Transverse colon (tissue), 4 donors: ENCODE results near the gene ARSD. TPM values are rescaled to one million over a fixed set of nuclear protein-coding genes. Genes with fewer than 3 reads are reported as not detected.

Experiments used
- DNase-seq: peaks from one replicate; pipeline ENCODE4 v3.0.0-alpha.2; 2019
- H3K27ac ChIP-seq, 4 donors: fragments of 200-600 bp; sonication (generic); 2 replicates each; pipeline ENCODE4 v1.5.1; 2016 to 2018; ENCODE audit warnings: inconsistent platforms in 4 of 4
- H3K27me3 ChIP-seq: fragments of 200-600 bp; sonication (generic); 2 replicates; pipeline ENCODE4 v1.5.1; 2017; ENCODE audit warnings: inconsistent platforms
- H3K36me3 ChIP-seq, 4 donors: fragments of 200-600 bp; sonication (generic); 2 replicates each; pipeline ENCODE4 v1.5.1; 2017 to 2019; ENCODE audit warnings: inconsistent platforms in 4 of 4
- H3K4me1 ChIP-seq, 4 donors: fragments of 200-600 bp; sonication (generic); 2 replicates each; pipeline ENCODE4 v1.5.1; 2017 to 2020; ENCODE audit warnings: inconsistent platforms in 4 of 4
- H3K4me3 ChIP-seq, 4 donors: fragments of 200-600 bp; sonication (generic); 1 replicate in 1 of 4; 2 replicates in 3 of 4; pipeline versions ENCODE4 v1.5.1 to v1.6.1; 2017 to 2019; ENCODE audit warnings: inconsistent platforms in 4 of 4
- H3K9me3 ChIP-seq, 2 donors: fragments of 200-600 bp; sonication (generic); 2 replicates each; pipeline ENCODE4 v1.5.1; 2017 to 2019; ENCODE audit warnings: inconsistent platforms in 2 of 2
- EP300 ChIP-seq: sonication (generic); formaldehyde crosslinking; IDR thresholded peaks from one replicate; pipeline ENCODE4 v1.6.1; 2017; ENCODE audit warnings: antibody characterized with exemption, low read depth
- POLR2A ChIP-seq: fragments of 450-650 bp; IDR thresholded peaks from one replicate; pipeline ENCODE4 v1.6.1; 2016; ENCODE audit warnings: antibody characterized with exemption, mild to moderate bottlenecking, moderate library complexity
- POLR2AphosphoS5 ChIP-seq, 3 donors: sonication (generic); formaldehyde crosslinking; IDR thresholded peaks; one replicate each; pipeline ENCODE4 v1.6.1; 2016; ENCODE audit warnings: antibody characterized with exemption in 3 of 3
- WGBS, 2 donors: methylation state at CpG; one replicate each; pipeline ENCODE4 v1.1.5; 2018; ENCODE audit warnings: low coverage in 1 of 2; 5-methylcytosine and 5-hydroxymethylcytosine counted together
- in situ Hi-C, 4 donors: fragments of 200-750 bp; cut with MboI; loops; one replicate each; pipeline versions ENCODE4 v1.15.0 to v1.15.1; 2017; ENCODE audit warnings: low sequenced_read_pairs in 3 of 4, low pct_ligation_motif_present in 1 of 4, low pct_unique_long_range_greater_than_20kb in 1 of 4
- intact Hi-C: fragments of 100-400 bp; cut with DNase I; formaldehyde crosslinking; loops from one replicate; pipeline ENCODE4 v1.15.1; 2023; ENCODE audit warnings: low total_unique reads
- total RNA-seq, 4 donors: library from RNA; depleted of rRNA; stranded (reverse); fragments of >200 nt; gene quantifications; one replicate each; pipeline ENCODE4 v1.1.0, GENCODE V29; 2016
- TF ChIP-seq, protein P1 (sequence below), 5 experiments: fragments of 200-600 bp in 3 of 5; fragments of 450-650 bp in 2 of 5; sonication (generic) in 3 of 5; IDR thresholded peaks; 1 replicate in 2 of 5; 2 replicates in 3 of 5; pipeline ENCODE4 v1.5.1; 2016 to 2017; ENCODE audit warnings: antibody characterized with exemption in 5 of 5, inconsistent platforms in 3 of 5, mild to moderate bottlenecking in 2 of 5, moderate library complexity in 1 of 5

Gene ARSD
- total RNA-seq, 4 donors from 2014 or later: 47.1 to 65.4 (median 58.6) TPM

DNA sequence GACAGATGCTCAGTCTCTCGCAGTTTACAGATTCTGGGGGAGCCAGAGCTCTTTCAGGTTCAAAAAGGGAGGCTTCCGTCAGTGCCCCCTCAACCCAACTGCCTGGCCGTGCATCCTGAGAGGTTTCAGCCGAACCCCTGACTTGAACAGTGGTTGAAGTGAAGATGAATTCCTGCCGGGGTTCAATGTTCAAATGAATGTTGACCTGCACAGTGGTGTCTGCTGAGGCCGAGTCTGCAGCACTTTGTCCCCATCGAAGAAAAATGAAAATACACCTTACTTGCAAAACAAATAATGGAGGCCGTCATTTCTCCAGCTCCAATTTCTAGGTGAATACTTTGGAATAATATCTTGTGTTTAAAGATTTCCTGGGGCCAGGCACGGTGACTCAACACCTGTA, 66.7 kb downstream of the ARSD start:
- Histone ChIP-seq H3K4me3 (no peak overlapping the region), H3K27me3 (no peaks in the 10 kb centered on the region), H3K36me3 (no peaks in the 10 kb centered on the region), H3K4me1 (no peaks in the 10 kb centered on the region), H3K9me3 (no peaks in the 10 kb centered on the region), H3K27ac (no peak overlapping the region)
- intact Hi-C loops: no loop called here
- TF ChIP-seq POLR2A: no peak
- TF ChIP-seq EP300: no peak
- TF ChIP-seq, protein P1, sequence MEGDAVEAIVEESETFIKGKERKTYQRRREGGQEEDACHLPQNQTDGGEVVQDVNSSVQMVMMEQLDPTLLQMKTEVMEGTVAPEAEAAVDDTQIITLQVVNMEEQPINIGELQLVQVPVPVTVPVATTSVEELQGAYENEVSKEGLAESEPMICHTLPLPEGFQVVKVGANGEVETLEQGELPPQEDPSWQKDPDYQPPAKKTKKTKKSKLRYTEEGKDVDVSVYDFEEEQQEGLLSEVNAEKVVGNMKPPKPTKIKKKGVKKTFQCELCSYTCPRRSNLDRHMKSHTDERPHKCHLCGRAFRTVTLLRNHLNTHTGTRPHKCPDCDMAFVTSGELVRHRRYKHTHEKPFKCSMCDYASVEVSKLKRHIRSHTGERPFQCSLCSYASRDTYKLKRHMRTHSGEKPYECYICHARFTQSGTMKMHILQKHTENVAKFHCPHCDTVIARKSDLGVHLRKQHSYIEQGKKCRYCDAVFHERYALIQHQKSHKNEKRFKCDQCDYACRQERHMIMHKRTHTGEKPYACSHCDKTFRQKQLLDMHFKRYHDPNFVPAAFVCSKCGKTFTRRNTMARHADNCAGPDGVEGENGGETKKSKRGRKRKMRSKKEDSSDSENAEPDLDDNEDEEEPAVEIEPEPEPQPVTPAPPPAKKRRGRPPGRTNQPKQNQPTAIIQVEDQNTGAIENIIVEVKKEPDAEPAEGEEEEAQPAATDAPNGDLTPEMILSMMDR (IDR thresholded peaks at IDR 0.05): no peak
- TF ChIP-seq POLR2AphosphoS5 (IDR thresholded peaks at IDR 0.05): no peak
- 0 to 95% methylated on average over 1 to 9 of the region's 9 CpGs for WGBS, 2 donors
- DNase-seq: no peak
- in situ Hi-C loops: no loop called here

DNA sequence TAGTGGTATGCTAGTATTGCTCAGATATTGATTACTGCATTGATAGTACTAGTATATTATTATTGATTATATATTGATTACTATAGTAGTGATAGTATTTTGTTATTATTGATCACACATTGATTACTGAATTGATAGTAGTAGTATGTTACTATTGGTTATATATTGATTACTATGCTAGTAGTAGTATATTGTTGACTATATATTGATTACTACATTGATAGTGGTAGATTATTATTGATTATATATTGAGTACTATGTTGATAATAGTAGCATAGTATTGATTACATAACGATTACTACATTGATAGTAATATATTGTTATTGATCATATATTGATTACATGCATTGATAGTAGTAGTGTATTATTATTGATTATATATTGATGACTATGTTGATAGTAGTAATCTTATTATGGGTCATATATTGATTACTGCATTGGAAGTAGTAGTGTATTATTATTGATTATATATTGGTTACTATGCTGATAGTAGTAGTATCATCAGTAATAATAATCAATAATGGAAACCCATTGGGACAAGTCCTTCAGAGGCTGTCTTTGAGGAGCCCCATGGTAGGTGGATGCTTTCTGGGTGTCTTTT, 69.8 kb downstream of the ARSD start:
- in situ Hi-C loops: no loop called here
- intact Hi-C loops: no loop called here
- no peak overlapping the region for H3K4me3 ChIP-seq
- DNase-seq: no peak
- WGBS, 2 donors: 82 to 83% methylated on average over 1 of the region's 1 CpG
- TF ChIP-seq, protein P1 (IDR thresholded peaks at IDR 0.05): no peak
- TF ChIP-seq EP300 (no peak), POLR2AphosphoS5 (IDR thresholded peaks at IDR 0.05) (no peak), POLR2A (no peak)
- H3K27ac ChIP-seq: no peak overlapping the region
- H3K27me3 ChIP-seq: no peaks in the 10 kb centered on the region
- H3K4me1 ChIP-seq: no peaks in the 10 kb centered on the region
- no peaks in the 10 kb centered on the region for H3K9me3 ChIP-seq
- H3K36me3 ChIP-seq: no peaks in the 10 kb centered on the region

DNA sequence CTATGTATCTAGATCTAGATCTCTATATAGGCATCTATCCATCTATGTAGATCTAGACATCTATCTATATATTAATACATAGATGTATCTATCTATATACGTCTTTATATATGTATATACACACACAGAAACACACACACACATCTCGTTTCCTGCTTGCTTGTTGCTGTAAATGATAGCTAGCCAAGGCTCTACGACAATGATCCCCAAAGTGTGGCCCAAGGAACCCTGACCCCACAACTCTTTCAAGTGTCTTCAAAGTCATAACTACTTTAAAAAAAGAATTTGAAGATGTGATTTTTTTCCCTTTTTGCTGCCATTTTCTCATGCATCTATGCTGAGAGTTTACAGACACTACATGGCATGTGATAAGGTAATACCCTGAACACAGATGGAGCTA, 71.6 kb downstream of the ARSD start:
- Histone ChIP-seq H3K27ac (no peak overlapping the region), H3K36me3 (no peaks in the 10 kb centered on the region), H3K4me1 (no peaks in the 10 kb centered on the region), H3K4me3 (no peak overlapping the region), H3K9me3 (no peaks in the 10 kb centered on the region), H3K27me3 (no peaks in the 10 kb centered on the region)
- WGBS, 2 donors: 79% methylated on average over 3 of the region's 3 CpGs; no CpG with 5 or more reads in 1 of the 2 donors
- DNase-seq: no peak
- in situ Hi-C loops: no loop called here
- TF ChIP-seq POLR2AphosphoS5 (IDR thresholded peaks at IDR 0.05): no peak
- TF ChIP-seq, protein P1 (IDR thresholded peaks at IDR 0.05): no peak
- TF ChIP-seq EP300: no peak
- no peak for TF ChIP-seq POLR2A
- intact Hi-C loops: no loop called here

DNA sequence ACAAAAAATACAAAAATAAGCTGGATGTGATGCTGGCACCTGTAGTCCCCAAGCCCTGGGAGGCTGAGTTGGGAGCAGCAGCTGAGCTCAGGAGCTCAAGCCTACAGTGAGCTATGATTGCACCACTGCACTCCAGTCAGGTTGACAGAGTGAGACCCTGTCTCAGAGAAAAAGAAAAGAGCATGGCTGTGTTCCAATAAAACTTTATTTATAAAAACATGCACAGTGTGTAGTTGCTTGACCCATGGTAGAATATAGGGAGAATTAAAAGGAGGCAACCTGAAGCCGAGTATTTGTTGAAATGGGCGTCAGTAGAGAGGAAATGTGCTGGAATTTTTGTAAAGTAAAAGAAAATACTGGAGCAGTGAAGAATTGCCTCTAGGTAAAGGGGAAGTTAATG, 73.4 kb downstream of the ARSD start:
- Histone ChIP-seq H3K4me3 (no peak overlapping the region), H3K27me3 (no peaks in the 10 kb centered on the region), H3K4me1 (no peaks in the 10 kb centered on the region), H3K9me3 (no peaks in the 10 kb centered on the region), H3K36me3 (no peaks in the 10 kb centered on the region), H3K27ac (no peak overlapping the region)
- WGBS, 2 donors: 95% methylated on average over 2 of the region's 2 CpGs; no CpG with 5 or more reads in 1 of the 2 donors
- no peak for DNase-seq
- intact Hi-C loops: no loop called here
- in situ Hi-C loops: no loop called here
- TF ChIP-seq, protein P1 (IDR thresholded peaks at IDR 0.05): no peak
- TF ChIP-seq EP300 (no peak), POLR2AphosphoS5 (IDR thresholded peaks at IDR 0.05) (no peak), POLR2A (no peak)
